Measurements from ENCODE around the gene PGM2L1.

Gene PGM2L1

GRCh38 chr11:74316772-74317505 is 81.3 kb downstream of the PGM2L1 start:
- in situ Hi-C loops (cut with MboI; ENCODE audit: low pct_unique_long_range_greater_than_20kb, low sequenced_read_pairs) = no loop called here

GRCh38 chr11:74312326-74312725 is 85.9 kb downstream of the PGM2L1 start:
- in situ Hi-C loops (cut with MboI; ENCODE audit: low pct_unique_long_range_greater_than_20kb, low sequenced_read_pairs) = no loop called here
- no peak for DNase-seq

More at GRCh38 chr11:74316772-74317505, 81.3 kb downstream of the PGM2L1 start:
- no peak for DNase-seq

- in situ Hi-C loops (cut with MboI; ENCODE audit: low pct_unique_long_range_greater_than_20kb, low sequenced_read_pairs) = no loop called here
- DNase-seq = no peak
Measured at GRCh38 chr11:74311352-74311926, 86.8 kb downstream of the PGM2L1 start, which contains the start of gene P4HA3. TSS of gene P4HA3 (minus strand) at chr11:74311640. CDS start at chr11:74311611, 29 bp downstream.

GRCh38 chr11:74310857-74311256 is 87.4 kb downstream of the PGM2L1 start:
- in situ Hi-C loops (cut with MboI; ENCODE audit: low pct_unique_long_range_greater_than_20kb, low sequenced_read_pairs) = no loop called here
- no peak for DNase-seq

- DNase-seq = no peak
- in situ Hi-C loops (cut with MboI; ENCODE audit: low pct_unique_long_range_greater_than_20kb, low sequenced_read_pairs) = no loop called here
Measured at GRCh38 chr11:74307434-74307833, 90.8 kb downstream of the PGM2L1 start.

- in situ Hi-C loops (cut with MboI; ENCODE audit: low pct_unique_long_range_greater_than_20kb, low sequenced_read_pairs) = no loop called here
- peak; percentile 35 for DNase-seq
Measured at GRCh38 chr11:74306435-74307175, 91.6 kb downstream of the PGM2L1 start.

GRCh38 chr11:74299015-74299414 is 99.2 kb downstream of the PGM2L1 start:
- no peak for DNase-seq

GRCh38 chr11:74297484-74297883 is 100.7 kb downstream of the PGM2L1 start:
- in situ Hi-C loops (cut with MboI; ENCODE audit: low pct_unique_long_range_greater_than_20kb, low sequenced_read_pairs) = no loop called here
- DNase-seq = no peak

More at GRCh38 chr11:74299015-74299414, 99.2 kb downstream of the PGM2L1 start:
- in situ Hi-C loops (cut with MboI; ENCODE audit: low pct_unique_long_range_greater_than_20kb, low sequenced_read_pairs) = no loop called here

GRCh38 chr11:74288911-74289310 is 109.3 kb downstream of the PGM2L1 start:
- in situ Hi-C loops (cut with MboI; ENCODE audit: low pct_unique_long_range_greater_than_20kb, low sequenced_read_pairs) = no loop called here
- no peak for DNase-seq

GRCh38 chr11:74288161-74288560 is 110.1 kb downstream of the PGM2L1 start:
- no peak for DNase-seq
- in situ Hi-C loops (cut with MboI; ENCODE audit: low pct_unique_long_range_greater_than_20kb, low sequenced_read_pairs) = no loop called here

GRCh38 chr11:74284466-74284865 is 113.8 kb downstream of the PGM2L1 start:
- DNase-seq = no peak
- in situ Hi-C loops (cut with MboI; ENCODE audit: low pct_unique_long_range_greater_than_20kb, low sequenced_read_pairs) = no loop called here

GRCh38 chr11:74283580-74284180 is 114.6 kb downstream of the PGM2L1 start:
- in situ Hi-C loops (cut with MboI; ENCODE audit: low pct_unique_long_range_greater_than_20kb, low sequenced_read_pairs) = no loop called here
- no peak for DNase-seq

- no peak for DNase-seq
- in situ Hi-C loops (cut with MboI; ENCODE audit: low pct_unique_long_range_greater_than_20kb, low sequenced_read_pairs) = no loop called here
Measured at GRCh38 chr11:74282914-74283371, 115.3 kb downstream of the PGM2L1 start.

GRCh38 chr11:74282421-74282820 is 115.8 kb downstream of the PGM2L1 start:
- in situ Hi-C loops (cut with MboI; ENCODE audit: low pct_unique_long_range_greater_than_20kb, low sequenced_read_pairs) = no loop called here
- DNase-seq = no peak

- in situ Hi-C loops (cut with MboI; ENCODE audit: low pct_unique_long_range_greater_than_20kb, low sequenced_read_pairs) = no loop called here
Measured at GRCh38 chr11:74280494-74280893, 117.7 kb downstream of the PGM2L1 start.

More at GRCh38 chr11:74280494-74280893, 117.7 kb downstream of the PGM2L1 start:
- DNase-seq = no peak

All from KBM-7 (cell line).